ENCODE data around the gene TRABD2B.

DNA sequence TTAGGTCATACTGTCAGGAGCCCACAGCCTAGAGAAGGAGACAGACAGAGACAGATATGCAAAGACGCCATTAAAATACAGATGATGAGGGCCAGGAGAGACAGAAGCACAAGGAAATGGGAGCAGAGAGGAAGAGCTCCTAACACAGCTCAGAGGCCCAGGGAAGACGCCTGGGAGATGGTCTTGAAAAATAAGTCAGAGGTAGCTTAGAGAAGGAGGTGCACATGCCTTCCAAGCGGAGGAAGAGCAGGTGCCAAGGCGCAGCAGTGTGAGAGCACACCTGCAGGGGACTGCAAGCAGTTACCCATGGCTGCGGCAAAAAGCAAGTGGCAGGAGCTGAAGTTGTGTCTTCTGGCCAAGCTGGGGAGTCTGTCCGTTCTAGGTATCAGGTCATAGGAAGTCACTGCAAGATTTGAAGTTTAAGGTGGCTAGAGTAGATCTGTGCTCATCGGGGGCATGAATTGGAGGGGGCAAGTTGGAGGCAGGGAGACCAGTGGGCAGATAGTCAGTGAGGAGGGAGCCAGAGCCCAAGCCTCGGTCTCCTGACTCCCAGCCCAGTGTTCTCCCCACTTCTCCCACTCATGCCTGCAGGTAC is 1.3 kb upstream of the TRABD2B start:
- TF ChIP-seq CTCF (IDR thresholded peaks at IDR 0.05) (no peak), POLR2A (IDR thresholded peaks at IDR 0.05) (no peak)
